GM19193 (cell line): ENCODE results near the gene CBR3.

ENCODE experiments used
- POLR2A ChIP-seq: IDR thresholded peaks from 4 replicates; pipeline ENCODE4 v1.6.1; 2011; ENCODE audit not compliant: insufficient read depth, insufficient read length; ENCODE audit errors: extremely low read depth

CBR3 gene

DNA sequence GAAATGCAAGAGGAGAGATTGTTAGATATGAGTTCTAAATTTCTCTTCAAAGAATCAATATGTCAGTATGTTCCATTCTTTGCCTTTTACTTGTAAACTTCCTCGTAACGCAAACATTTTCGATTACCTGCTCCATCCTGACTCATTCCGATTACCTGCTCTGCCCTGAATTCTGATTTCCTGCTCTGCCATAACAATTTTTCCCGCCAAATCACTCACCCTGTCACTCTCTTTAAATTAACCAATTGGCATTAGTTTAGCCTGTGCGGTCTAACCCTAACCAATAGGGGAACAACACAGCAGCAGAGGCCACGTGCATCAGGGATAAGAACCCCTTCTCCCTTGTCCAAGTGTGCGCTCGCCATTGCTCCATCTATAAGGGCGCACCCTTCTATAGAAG lies 25.0 kb upstream of the CBR3 start:
- TF ChIP-seq POLR2A = no peak

DNA sequence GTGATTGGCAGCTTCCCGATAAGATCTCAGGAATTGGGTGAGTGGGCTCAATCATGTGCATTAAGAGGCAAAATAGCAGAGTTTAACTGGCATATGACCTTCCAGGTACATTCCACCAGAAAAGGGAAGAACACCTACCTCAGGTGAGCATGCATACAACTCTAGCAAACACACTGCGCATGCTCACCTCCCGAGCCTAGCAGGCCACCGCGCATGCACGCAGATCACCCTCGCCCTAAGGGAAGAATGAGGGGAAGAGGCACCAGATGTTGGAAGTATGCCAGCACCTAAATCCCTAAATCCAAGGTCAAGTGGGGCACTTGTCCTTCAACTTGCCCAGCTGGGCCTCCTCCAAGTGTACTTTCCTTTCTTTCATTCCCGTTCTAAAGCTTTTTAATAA lies 23.6 kb upstream of the CBR3 start:
- no peak for TF ChIP-seq POLR2A

DNA sequence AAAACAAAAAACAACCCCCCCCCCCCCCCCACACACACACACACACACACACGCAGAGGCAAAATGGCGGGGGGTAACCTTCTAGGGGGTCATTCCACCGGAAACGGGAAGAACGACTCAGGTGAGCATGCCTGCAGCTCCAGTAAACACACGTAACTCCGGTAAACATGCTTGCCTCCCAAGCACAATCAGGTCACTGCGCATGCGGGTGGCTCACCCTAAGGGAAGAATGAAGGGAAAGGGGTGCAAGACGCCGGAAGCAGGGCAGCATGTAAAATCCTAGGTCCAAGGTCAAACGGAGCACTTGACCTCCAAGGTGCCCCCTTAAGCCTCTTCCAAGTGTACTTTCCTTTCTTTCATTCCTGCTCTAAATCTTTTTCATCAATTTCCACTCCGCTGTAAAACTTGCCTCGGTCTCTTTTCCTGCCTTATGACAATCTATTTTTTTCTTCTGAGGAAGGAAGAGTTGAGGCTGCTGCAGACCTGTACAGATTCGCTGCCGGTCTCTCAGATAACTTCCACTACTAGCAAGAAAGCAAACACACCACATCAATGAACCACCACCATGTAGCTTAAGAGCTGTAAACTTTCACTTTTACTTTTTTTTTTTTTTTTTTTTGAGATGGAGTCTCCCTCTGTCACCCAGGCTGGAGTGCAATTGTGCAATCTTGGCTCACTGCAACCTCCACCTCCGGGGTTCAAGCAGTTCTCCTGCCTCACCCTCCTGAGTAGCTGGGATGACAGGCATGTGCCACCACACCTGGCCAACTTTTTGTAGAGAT lies 21.0 kb upstream of the CBR3 start:
- TF ChIP-seq POLR2A = no peak

DNA sequence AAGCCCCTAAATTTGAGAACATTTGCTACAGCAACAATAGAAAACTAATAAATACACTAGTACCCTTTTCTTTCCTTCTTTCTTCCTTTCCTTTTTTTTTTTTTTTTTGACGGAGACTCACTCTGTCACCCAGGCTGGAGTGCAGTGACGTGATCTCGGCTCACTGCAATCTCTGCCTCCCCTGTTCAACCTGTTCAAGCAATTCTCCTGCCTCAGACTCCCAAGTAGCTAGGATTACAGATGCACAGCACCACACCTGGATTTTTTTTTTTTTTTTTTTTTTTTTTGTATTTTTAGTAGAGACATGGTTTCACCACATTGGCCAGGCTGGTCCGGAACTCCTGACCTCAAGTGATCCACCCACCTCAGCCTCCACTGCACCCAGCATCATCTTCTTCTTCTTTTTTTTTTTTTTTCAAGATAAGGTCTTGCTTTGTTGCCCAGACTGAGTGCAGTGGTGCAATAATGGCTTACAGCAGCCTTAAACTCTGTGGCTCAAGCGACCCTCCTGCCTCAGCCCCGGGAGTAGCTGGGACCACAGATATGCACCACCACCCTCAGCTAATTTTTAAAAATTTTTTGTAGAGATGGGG lies 19.6 kb upstream of the CBR3 start:
- no peak for TF ChIP-seq POLR2A

DNA sequence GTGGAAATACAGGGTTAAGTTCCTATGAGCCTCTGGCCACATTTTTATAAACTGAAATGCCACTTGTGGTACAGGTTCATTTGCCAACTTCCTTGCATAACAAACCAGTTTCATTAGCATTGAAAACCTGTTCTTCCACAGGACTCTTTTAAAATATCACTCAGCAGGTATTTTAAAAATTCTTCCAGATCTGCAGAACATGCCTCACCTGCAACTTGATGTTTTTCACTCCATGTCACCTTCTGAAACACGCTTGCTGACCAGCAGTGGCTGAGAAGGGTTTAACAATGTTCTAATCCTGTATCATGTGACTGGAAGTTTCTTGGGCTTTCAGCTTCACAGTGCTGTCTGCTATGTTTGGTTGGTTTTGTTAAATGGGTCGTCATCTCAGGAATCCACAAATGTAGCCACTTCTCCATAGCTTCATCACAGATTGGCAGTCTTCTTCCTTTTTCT lies 17.6 kb upstream of the CBR3 start:
- no peak for TF ChIP-seq POLR2A

DNA sequence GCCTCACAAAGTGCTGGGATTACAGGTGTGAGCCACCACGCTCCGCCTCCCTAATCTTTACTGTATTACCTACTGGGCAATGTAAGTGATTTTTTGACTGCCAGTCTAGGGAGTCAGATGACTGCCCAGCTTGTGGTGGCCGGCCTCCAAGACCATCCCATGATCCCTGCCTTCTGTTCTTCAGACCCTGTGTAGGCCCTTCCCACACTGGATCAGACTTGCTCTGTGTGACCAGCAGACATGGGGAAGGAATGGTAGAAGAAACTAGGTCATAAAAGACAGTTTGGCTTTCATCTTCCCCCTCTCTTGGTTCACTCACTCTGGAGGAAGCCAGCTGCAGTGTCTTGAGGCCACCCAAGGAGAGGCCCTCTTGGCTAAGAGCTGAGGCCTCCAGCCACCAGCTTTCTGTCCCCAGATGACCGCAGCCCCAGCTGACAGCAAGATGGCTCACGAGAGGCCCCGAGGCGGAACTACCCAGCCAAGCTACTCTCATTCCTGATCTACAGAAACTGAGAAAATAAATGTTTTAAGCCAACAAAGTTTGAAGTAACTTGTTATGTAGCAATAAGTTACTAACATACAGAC lies 14.5 kb upstream of the CBR3 start:
- no peak for TF ChIP-seq POLR2A

DNA sequence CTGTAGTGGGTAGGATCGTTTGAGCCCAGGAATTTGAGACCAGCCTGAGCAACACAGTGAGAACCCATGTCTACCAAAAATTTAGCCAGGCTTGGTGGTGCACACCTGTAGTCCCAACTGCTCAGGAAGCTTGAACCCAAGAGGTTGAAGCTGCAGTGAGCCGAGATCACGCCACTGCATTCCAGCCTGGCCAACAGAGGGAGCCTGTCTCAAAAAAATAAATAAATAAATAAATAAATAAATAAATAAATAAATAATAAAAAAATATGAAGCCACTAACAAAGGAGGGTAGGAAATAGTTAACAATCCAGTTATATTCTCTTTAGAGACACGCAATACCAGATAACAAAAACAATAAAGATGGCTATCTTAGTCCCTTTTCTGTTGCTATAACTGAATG lies 11.9 kb upstream of the CBR3 start:
- no peak for TF ChIP-seq POLR2A

DNA sequence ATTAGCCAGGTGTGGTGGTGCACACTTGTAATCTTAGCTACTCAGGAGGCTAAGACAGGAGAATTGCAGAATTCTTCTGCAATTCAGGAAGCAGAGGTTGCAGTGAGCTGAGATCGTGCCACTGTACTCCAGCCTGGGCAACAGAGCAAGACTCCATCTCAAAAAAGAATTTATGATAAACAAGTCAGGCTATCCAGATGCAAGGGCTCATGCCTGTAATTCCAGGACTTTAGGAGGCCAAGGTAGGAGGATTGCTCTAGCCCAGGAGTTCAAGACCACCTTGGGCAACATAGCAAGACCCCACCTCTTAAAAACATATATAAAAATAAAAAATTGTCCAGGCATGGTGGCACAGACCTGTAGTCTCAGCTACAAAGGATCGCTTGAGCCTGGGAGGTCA lies 10.5 kb upstream of the CBR3 start:
- no peak for TF ChIP-seq POLR2A

DNA sequence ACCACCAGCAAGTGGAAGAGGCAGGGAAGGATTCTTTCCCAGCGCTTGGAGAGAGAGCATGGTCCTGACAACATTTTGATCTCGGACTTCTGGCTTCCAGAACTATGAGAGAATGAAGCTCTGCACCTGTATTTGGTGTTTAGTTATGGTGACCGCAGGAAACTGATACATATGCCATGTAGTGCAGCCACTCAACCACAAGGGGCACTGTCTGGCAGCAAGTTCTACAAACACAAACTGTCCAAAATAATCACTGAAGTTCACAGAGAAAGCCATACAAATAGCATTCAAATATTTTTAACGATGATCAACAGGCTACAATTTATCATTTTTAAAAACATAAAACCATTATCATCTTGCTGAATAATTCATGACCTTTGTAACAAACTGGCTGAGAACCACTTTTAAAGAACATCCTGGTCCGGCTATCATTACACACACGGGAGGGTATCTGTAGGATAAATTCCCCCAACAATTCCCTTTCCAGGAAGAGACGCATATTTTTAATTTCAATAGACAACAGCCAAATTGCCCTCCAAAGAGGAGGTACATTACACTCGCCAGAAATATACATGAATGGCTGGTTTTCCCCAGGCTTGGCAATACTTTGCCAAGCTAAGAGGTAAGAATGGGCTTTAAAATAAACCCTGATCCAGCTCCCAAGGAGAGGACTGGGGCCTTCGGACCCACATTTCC lies 9.2 kb upstream of the CBR3 start:
- TF ChIP-seq POLR2A = no peak

DNA sequence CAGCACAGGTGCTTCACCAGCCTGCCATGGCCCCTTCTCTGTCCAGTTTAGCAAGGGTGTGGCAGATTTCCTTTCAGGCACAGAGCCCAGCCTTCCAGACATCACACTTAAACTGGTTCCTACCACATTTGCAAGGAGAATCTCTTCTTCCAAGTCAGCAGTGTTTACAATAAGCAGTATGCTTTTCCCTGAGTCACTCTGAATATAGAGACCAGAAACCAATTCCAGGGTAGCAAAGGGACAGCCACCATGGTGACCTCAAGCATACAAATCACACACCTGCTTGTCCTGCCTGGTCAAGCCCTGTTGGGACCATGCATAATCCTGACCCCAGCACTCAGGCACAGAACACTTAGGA lies 8.7 kb upstream of the CBR3 start:
- no peak for TF ChIP-seq POLR2A

DNA sequence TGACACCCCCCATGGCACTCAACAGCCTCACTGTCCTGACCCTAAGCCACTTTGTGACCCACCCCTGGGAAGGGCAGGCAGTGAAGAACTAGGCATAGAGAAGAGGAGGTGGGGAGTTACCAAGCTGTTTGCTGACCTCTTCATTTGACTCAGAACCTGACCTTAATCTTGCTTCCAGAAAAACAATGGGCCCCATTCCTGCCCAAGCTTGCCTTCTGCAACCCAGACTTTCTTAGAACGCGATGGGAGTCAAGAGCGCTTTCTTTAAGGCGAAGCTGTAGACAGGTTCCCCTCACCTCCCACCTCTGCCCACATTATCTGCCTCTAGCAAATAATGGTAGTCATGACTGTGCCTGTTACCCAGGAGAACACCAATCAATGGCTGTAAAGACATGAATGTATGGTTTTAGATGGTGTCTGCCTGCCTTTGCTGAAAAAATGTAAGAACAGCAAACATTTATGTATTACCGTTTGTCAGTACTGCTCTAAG lies 8.2 kb upstream of the CBR3 start:
- no peak for TF ChIP-seq POLR2A

DNA sequence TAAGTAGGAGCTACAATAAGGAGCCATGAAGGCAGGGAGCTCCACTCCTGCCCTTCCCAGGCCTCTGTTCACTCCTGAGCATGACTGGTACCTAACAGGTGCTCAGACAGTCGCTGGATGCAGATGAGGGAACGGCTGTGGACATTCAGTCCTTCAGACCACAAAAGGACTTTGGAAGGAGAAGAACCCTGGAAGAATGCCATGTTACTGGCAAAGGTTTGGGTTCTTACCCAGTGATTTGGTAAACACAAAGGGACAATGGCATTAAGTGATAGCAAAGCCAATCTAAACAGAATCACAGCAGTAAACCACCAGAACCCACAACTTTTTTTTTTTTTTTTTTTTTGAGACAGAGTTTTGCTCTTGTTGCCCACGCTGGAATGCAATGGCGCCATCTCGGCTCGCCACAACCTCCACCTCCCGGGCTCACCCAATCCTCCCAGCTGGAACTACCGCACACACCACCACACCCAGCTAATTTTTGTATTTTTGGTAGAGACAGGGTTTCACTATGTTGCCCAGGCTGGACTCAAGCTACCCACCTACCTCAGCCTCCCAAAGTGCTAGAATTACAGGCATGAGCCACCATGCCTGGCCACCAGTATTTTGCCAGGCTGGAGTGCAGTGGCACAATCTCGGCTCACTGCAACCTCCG lies 7.5 kb upstream of the CBR3 start:
- no peak for TF ChIP-seq POLR2A

DNA sequence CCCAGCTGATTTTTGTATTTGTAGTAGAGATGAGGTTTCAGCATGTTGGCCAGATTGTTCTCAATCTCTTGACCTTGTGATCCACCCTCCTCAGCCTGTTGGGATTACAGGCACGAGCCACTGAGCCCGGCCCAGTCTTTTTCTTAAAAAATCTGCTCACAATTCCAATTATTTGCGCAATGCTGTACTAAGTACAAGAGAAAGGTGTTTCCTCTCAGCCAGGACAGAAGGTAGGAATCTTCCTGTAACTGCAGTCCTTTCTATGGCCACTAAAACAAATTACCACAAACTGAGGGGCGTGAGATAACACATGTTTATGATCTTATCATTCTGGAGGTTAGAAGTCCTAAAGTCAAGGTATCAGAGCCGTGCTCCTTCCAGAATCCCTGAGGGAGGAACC lies 6.9 kb upstream of the CBR3 start:
- no peak for TF ChIP-seq POLR2A

DNA sequence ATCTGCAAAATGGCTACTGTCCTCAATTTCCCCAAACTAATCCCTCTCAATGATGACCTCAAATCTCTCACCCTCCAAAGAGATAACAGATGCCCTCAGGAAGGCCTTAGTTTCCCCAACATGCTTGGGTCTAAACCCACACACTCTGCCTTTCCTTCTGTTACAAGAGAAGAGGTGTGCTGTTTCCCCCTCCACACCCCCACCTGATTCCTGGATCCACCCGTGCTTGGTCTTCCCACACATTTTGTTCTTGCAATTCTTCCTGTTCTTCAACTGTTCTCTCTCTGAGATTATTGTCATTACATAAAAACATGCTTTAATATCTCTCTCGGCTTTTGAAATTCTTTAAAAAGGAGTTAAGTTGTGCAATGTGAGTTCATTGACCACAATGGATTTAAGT lies 5.7 kb upstream of the CBR3 start:
- TF ChIP-seq POLR2A = no peak

DNA sequence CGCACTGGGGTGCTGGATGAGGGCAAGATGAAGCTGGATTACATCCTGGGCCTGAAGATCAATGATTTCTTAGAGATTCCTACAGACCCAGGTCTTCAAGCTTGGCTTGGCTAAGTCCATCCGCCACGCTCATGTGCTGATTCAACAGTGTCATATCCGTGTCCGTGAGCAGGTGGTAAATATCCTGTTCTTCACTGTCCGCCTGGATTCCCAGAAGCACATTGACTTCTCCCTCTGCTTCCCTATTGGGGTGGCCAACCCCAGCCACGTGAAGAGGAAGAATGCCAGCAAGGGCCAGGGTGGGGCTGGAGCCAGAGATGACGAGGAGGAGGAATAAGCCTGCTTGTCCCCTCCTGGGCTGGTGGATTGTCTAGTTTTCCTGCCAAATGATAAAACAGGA lies 2.2 kb upstream of the CBR3 start:
- no peak for TF ChIP-seq POLR2A
